GM21360 (cell line): ENCODE results near the gene BTBD3.

ENCODE experiments used
- ATAC-seq: cut with Tn5 transposase; IDR thresholded peaks from one replicate; pipeline ENCODE4 v1.9.1; 2021; ENCODE audit warnings: mild to moderate bottlenecking, moderate library complexity; ENCODE audit not compliant: unreplicated experiment

BTBD3 gene

GRCh38 chr20:11965602-11966001 is 47.9 kb downstream of the BTBD3 start:
- no peak for ATAC-seq

- ATAC-seq = no peak
Measured at GRCh38 chr20:11966186-11966585, 48.5 kb downstream of the BTBD3 start.

GRCh38 chr20:11970243-11970836 is 52.6 kb downstream of the BTBD3 start:
- no peak for ATAC-seq

- no peak for ATAC-seq
Measured at GRCh38 chr20:11972478-11972877, 54.8 kb downstream of the BTBD3 start.
